Loucy (cell line): ENCODE results near the gene SGPP1.
A peak's percentile ranks its signal among the peaks of the same experiment; 100 is the strongest.

Experiments used
- H2AFZ ChIP-seq: fragments of 200-600 bp; sonication (generic); 2 replicates; pipeline ENCODE4 v1.6.0; 2016; ENCODE audit warnings: antibody characterized with exemption, mild to moderate bottlenecking, low read length, moderate library complexity
- H3F3A ChIP-seq: fragments of 200-600 bp; 2 replicates; pipeline ENCODE4 v1.6.0; 2016; ENCODE audit warnings: antibody characterized with exemption, low read depth, mild to moderate bottlenecking
- H3K27me3 ChIP-seq: fragments of 200-600 bp; sonication (generic); 2 replicates; pipeline ENCODE4 v1.6.1; 2014; ENCODE audit warnings: low read length, mild to moderate bottlenecking; ENCODE audit not compliant: insufficient read depth, poor library complexity, severe bottlenecking
- H3K36me3 ChIP-seq: fragments of 200-600 bp; sonication (generic); 2 replicates; pipeline ENCODE4 v1.6.1; 2016; ENCODE audit warnings: low read length; ENCODE audit not compliant: insufficient read depth
- H3K4me1 ChIP-seq: fragments of 200-600 bp; sonication (generic); 2 replicates; pipeline ENCODE4 v1.5.1; 2014; ENCODE audit warnings: low read length, mild to moderate bottlenecking; ENCODE audit not compliant: insufficient read depth, poor library complexity, severe bottlenecking
- H3K4me2 ChIP-seq: fragments of 200-600 bp; sonication (generic); 2 replicates; pipeline ENCODE4 v1.6.0; 2014; ENCODE audit warnings: antibody characterized with exemption, low read length, low read depth, mild to moderate bottlenecking; ENCODE audit not compliant: poor library complexity, severe bottlenecking
- H3K4me3 ChIP-seq: fragments of 200-600 bp; sonication (generic); 2 replicates; pipeline ENCODE4 v1.5.1; 2014; ENCODE audit warnings: low read length, mild to moderate bottlenecking, mixed read lengths; ENCODE audit not compliant: poor library complexity, severe bottlenecking
- H3K79me2 ChIP-seq: fragments of 200-600 bp; sonication (generic); 2 replicates; pipeline ENCODE4 v1.6.1; 2014; ENCODE audit warnings: low read length; ENCODE audit not compliant: insufficient read depth
- H3K9ac ChIP-seq: fragments of 200-600 bp; sonication (generic); 2 replicates; pipeline ENCODE4 v1.6.0; 2014; ENCODE audit warnings: mild to moderate bottlenecking, low read depth, low read length, moderate library complexity; ENCODE audit not compliant: poor library complexity, severe bottlenecking
- H3K9me2 ChIP-seq: fragments of 200-600 bp; sonication (generic); replicated peaks from 2 replicates; pipeline ENCODE4 v1.6.1; 2016; ENCODE audit warnings: low read depth, low read length, mixed read lengths
- H3K9me3 ChIP-seq: fragments of 200-600 bp; sonication (generic); 2 replicates; pipeline ENCODE4 v1.6.1; 2014; ENCODE audit warnings: mild to moderate bottlenecking, antibody characterized with exemption, low read length, low read depth; ENCODE audit not compliant: insufficient read depth
- H4K20me1 ChIP-seq: fragments of 200-600 bp; sonication (generic); 2 replicates; pipeline ENCODE4 v1.6.0; 2014; ENCODE audit warnings: antibody characterized with exemption, low read length, mild to moderate bottlenecking; ENCODE audit not compliant: insufficient read depth, poor library complexity, severe bottlenecking
- EZH2phosphoT487 ChIP-seq: fragments of 200-600 bp; IDR thresholded peaks from 2 replicates; pipeline ENCODE4 v1.6.1; 2018; ENCODE audit warnings: antibody characterized with exemption, mild to moderate bottlenecking, moderate library complexity, borderline replicate concordance
- TF ChIP-seq, protein P1 (sequence below): fragments of 200-600 bp; sonication (generic); conservative IDR thresholded peaks from 2 replicates; pipeline ENCODE4 v1.5.1; 2014; ENCODE audit warnings: mild to moderate bottlenecking, antibody characterized with exemption, low read length

Gene SGPP1

DNA sequence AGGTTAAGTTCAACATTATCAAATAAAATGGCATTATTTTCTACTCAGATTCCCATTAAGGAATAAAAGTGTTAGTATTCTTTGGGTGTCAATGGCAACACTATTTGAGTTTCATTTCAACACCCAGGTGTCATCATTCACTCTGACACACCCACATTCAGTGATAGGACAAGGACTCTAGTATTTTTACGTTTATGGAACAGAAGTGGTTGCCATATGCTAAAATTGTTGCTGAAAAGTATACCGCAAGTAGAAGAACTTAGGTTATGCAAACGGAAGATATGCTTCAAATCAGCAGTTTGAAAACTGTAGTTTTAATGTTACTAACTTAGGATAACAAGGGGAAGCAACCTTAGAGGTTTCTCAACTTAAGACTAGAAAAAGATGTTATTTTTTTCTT lies 20.0 kb upstream of the SGPP1 start:
- Histone ChIP-seq H3F3A (no peaks in the 10 kb centered on the region), H3K4me1 (peaks cover 7% of the 10 kb centered on the region), H3K79me2 (no peaks in the 10 kb centered on the region), H3K27me3 (no peaks in the 10 kb centered on the region), H4K20me1 (no peaks in the 10 kb centered on the region), H2AFZ (0 out of 2 replicates have a peak overlapping the region, but pooled peaks have one; percentile 16), H3K4me2 (no peak overlapping the region), H3K4me3 (no peak overlapping the region), H3K9ac (no peak overlapping the region), H3K9me2 (no peaks in the 10 kb centered on the region), H3K9me3 (no peaks in the 10 kb centered on the region), H3K36me3 (no peaks in the 10 kb centered on the region)
- no peak for TF ChIP-seq EZH2phosphoT487
- TF ChIP-seq, protein P1, sequence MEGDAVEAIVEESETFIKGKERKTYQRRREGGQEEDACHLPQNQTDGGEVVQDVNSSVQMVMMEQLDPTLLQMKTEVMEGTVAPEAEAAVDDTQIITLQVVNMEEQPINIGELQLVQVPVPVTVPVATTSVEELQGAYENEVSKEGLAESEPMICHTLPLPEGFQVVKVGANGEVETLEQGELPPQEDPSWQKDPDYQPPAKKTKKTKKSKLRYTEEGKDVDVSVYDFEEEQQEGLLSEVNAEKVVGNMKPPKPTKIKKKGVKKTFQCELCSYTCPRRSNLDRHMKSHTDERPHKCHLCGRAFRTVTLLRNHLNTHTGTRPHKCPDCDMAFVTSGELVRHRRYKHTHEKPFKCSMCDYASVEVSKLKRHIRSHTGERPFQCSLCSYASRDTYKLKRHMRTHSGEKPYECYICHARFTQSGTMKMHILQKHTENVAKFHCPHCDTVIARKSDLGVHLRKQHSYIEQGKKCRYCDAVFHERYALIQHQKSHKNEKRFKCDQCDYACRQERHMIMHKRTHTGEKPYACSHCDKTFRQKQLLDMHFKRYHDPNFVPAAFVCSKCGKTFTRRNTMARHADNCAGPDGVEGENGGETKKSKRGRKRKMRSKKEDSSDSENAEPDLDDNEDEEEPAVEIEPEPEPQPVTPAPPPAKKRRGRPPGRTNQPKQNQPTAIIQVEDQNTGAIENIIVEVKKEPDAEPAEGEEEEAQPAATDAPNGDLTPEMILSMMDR = no peak

DNA sequence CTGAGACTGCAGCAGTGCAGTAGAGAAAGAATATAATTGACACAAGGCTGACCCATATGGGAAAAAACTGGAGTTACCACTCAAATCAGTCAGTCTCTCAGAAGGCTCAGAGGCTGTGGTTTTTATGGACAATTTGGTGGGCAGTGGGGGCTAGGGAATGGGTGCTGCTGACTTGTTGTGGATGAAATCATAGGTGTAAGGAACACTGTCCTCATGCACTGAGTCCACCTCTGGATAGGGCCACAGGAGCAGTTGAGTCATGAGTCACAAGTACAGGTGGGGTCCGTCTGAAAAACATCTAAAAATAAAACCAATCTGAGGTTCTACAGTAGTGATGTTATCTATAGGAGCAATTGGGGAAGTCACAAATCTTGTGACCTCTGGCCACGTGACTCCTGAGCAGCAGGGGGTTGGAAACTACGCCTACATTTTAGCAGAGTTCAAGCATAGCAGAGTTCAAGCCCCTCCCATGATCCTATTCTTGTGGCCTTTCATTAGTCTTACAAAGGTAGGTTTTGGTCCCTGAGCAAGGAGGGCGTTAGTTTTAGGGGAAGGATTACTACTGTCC lies 18.1 kb upstream of the SGPP1 start:
- Histone ChIP-seq H3K4me3 (no peak overlapping the region), H3K9me3 (no peaks in the 10 kb centered on the region), H2AFZ (peak overlapping the region; percentile 57), H4K20me1 (no peaks in the 10 kb centered on the region), H3K9ac (no peak overlapping the region), H3K36me3 (no peaks in the 10 kb centered on the region), H3K4me1 (peaks cover 7% of the 10 kb centered on the region), H3K9me2 (no peaks in the 10 kb centered on the region), H3K27me3 (no peaks in the 10 kb centered on the region), H3K4me2 (no peak overlapping the region), H3F3A (no peaks in the 10 kb centered on the region), H3K79me2 (no peaks in the 10 kb centered on the region)
- no peak for TF ChIP-seq EZH2phosphoT487

DNA sequence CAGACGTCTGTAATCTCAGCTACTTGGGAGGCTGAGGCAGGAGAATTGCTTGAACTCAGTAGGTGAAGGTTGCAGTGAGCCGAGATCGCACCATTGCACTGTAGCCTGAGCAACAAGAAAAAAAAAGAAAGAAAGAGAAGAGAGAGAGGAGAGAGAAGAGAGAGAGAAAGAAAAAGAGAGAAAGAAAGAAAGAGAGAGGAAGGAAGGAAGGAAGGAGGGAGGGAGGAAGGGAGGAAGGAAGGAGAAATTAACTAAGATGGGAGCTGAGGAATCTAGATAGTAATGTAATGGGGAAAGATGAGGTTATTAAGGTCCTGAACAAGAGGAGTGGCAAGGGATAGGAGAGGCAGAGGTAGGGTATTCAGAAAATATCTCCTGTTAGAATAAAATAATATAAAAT lies 17.4 kb upstream of the SGPP1 start:
- peaks cover 7% of the 10 kb centered on the region for H3K4me1 ChIP-seq
- H3K9me2 ChIP-seq = no peaks in the 10 kb centered on the region
- H3K9me3 ChIP-seq = no peaks in the 10 kb centered on the region
- no peaks in the 10 kb centered on the region for H4K20me1 ChIP-seq
- no peaks in the 10 kb centered on the region for H3K36me3 ChIP-seq
- H3F3A ChIP-seq = no peaks in the 10 kb centered on the region
- TF ChIP-seq EZH2phosphoT487 = no peak
- TF ChIP-seq, protein P1 = no peak
- H3K79me2 ChIP-seq = no peaks in the 10 kb centered on the region
- H3K9ac ChIP-seq = no peak overlapping the region
- no peak overlapping the region for H3K4me3 ChIP-seq
- H3K4me2 ChIP-seq = no peak overlapping the region
- H3K27me3 ChIP-seq = no peaks in the 10 kb centered on the region
- no peak overlapping the region for H2AFZ ChIP-seq

DNA sequence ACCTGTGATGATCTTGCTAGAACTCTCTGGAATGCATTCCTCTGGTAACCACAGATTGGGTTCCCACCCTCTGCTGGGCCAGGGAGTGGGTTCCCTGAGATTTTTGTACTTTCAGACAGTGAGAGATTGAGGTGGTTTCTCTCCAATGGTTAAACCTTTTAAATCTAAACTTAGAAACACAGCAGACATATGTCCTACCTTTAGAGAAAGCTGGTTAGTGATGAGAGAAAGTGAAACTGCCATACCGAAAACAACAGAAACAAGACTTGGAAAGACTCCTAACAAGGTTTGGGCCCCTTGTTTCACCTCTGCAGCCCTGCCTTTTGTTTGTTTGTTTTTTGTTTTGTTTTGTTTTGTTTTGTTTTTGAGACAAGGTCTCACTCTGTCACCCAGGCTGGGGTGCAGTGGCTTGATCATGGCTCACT lies 9.7 kb upstream of the SGPP1 start:
- no peak overlapping the region for H3K4me2 ChIP-seq
- no peaks in the 10 kb centered on the region for H3F3A ChIP-seq
- no peaks in the 10 kb centered on the region for H3K4me1 ChIP-seq
- H3K9ac ChIP-seq = no peak overlapping the region
- no peaks in the 10 kb centered on the region for H3K79me2 ChIP-seq
- no peaks in the 10 kb centered on the region for H3K27me3 ChIP-seq
- H3K4me3 ChIP-seq = no peak overlapping the region
- no peaks in the 10 kb centered on the region for H3K36me3 ChIP-seq
- peak overlapping the region; percentile 58; the same call in 1 of the 2 replicates for H2AFZ ChIP-seq
- no peaks in the 10 kb centered on the region for H3K9me3 ChIP-seq
- no peaks in the 10 kb centered on the region for H4K20me1 ChIP-seq
- no peaks in the 10 kb centered on the region for H3K9me2 ChIP-seq
- TF ChIP-seq, protein P1 = no peak
- TF ChIP-seq EZH2phosphoT487 = no peak
